NCI-H1092 treated with DMSO at 0.1 percent for 48 hours (cell line): ENCODE data around the gene ZNF512.
A peak's percentile ranks its signal among the peaks of the same experiment; 100 is the strongest.

ENCODE experiments used
- DNase-seq: peaks from one replicate; lab custom pipeline; 2025; lab: John Stamatoyannopoulos, UW

ZNF512 gene

DNA sequence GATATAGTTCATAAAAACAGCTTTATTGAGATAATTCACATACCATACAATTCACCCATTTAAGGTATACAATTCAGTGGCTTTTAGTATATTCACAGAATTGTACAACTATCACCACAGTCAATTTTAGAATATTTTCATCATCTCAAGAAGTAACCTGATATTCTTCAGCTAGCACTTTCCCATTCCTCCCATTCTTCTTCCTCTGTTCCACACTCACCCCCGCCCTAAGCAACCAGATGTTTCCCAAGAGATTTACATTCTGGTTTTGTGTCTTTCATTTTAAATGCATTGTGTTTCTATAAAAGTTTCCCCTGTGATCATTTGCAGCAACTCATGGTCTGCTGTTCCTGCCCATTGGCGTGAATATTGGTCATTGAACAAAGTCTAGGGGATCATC, 51.4 kb downstream of the ZNF512 start:
- no peak for DNase-seq

GRCh38 chr2:27636766-27637165, 53.9 kb downstream of the ZNF512 start:
- no peak for DNase-seq

GRCh38 chr2:27638037-27638637, 55.3 kb downstream of the ZNF512 start:
- DNase-seq, result no peak

DNA sequence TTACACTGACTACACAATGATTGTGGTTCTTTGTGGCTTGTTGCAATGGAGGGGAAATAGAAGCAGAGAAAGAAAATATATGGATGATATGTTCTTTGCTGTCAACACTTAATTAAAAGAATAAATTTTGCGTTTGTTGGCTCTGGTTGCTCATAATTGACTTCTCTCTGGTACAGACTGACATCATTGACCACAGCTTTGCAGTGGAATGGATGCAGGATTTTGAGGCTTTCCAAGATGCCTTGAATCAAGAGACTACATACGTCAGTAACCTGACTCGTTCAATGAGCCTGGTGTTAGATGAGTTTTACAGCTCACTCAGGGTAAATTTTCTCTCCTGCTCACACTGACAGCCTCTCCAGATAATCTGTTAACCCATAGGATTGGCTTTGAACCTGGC, 55.9 kb downstream of the ZNF512 start:
- DNase-seq, result no peak

GRCh38 chr2:27640722-27641245, 57.9 kb downstream of the ZNF512 start:
- no peak for DNase-seq

DNA sequence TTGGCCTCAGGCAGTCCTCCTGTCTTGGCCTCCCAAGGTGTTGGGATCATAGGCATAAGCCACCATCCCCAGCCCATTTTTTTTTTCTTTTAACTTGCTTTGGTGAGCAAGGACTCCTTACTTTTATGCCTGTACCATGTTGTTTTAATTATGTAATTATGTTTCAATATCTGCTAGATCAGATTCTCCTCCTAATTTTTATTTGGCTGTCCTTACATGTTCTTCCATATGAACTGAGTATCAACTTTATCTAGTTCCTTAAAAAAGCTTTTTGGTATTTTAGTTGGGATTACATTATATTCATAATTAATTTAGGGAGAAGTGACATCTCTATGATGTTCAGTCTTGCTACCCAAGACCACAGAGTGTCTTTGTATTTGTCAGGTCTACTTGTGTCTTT, 62.4 kb downstream of the ZNF512 start:
- DNase-seq, result no peak

GRCh38 chr2:27647289-27647688, 64.4 kb downstream of the ZNF512 start:
- no peak for DNase-seq

- no peak for DNase-seq
Observed at GRCh38 chr2:27647737-27648136, 64.9 kb downstream of the ZNF512 start.

- no peak for DNase-seq
Observed at GRCh38 chr2:27651056-27651455, 68.2 kb downstream of the ZNF512 start.

DNA sequence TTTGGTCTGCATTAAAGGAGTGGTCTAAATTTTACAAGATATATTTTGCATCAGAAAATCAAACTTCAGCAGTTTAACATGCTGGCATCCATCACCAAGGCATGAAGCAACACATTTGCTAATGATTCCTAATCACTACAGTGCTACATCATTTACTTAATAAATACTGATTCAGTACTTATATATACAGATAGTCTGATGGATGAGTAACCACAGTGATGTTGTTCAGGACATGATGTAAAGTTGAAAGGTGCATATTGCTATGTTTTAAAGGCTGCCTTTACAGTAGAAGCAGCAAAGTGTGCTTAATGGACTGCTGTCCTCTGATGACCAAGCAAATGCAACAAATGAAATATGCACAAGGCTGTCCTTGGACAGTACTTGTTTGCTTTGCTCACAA, 69.5 kb downstream of the ZNF512 start:
- no peak for DNase-seq

- DNase-seq, result no peak
Observed at GRCh38 chr2:27652790-27653189, 69.9 kb downstream of the ZNF512 start.

DNA sequence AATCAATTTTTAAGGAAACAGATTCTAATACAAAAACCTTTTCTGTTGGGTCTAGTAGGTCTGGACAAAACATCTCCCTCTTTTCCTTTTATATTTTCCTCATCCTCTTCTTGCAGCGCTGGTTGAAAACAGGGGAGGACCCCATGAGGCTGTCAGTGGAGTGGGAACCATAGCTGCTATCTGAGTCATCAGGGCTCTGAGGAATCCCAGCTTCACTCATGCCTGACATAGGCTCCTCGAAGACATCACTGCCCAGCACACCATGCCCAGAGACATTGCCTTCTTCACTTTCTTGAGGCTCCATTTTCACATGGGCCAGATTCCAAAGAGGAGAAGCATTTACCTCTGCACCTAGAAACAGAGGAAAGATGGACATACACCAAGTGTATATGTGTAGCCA, 70.6 kb downstream of the ZNF512 start:
- DNase-seq, result no peak

DNA sequence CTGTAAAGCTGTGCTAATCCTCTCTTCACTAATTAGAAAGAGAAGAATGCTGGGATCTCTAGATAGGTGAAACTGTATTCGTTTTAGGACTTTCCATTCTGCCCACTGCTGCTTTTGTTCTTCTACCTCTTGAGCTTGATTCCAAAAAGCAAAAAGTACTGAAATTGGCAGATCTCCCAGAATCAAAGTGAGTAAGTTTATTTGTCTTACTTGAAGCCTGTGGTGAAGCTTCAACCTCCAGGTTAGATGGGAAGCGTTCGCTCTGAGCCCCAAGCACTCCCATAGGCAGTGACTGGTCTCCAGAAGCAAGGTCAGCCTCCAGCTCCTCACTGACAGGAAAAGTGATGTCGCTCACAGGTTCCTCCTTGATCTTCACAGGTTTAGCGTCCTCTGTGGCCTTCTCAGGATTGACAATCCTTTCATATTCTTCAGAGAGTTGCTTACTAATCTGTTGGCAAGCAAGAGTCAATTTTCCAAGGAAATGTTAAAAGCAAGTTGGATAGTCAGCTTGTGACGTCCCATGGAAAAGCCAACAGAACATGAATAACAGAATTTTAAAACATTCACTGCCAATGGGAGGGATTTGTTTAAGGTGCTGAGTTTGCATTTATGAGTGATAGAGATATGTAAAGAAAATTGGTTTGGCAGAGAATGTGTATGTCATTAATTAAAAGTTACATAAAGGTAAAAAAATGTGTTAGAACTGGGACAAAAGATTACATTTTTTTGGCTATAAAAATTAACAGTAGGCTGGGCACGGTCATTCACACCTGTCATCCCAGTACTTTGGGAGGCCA, 72.5 kb downstream of the ZNF512 start:
- DNase-seq, result no peak

DNA sequence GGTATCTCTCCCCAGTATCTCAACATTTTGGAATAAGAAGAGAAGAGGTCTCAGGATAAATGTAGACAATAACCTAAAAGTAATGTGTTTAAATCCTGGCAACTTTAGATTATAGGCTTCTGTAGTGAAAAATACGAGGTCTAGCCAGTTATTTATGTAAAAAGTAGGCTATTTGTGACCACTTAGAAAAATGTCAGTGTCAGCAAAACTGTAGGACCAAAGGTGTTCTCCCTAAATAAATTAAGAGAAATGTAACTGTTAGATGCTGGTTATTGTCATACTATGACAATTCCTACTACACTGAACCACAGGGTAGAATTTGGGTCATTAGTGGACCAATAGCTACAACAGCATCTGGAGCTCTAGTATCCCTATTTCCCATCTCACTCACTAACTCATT, 78.5 kb downstream of the ZNF512 start:
- DNase-seq, result no peak

DNA sequence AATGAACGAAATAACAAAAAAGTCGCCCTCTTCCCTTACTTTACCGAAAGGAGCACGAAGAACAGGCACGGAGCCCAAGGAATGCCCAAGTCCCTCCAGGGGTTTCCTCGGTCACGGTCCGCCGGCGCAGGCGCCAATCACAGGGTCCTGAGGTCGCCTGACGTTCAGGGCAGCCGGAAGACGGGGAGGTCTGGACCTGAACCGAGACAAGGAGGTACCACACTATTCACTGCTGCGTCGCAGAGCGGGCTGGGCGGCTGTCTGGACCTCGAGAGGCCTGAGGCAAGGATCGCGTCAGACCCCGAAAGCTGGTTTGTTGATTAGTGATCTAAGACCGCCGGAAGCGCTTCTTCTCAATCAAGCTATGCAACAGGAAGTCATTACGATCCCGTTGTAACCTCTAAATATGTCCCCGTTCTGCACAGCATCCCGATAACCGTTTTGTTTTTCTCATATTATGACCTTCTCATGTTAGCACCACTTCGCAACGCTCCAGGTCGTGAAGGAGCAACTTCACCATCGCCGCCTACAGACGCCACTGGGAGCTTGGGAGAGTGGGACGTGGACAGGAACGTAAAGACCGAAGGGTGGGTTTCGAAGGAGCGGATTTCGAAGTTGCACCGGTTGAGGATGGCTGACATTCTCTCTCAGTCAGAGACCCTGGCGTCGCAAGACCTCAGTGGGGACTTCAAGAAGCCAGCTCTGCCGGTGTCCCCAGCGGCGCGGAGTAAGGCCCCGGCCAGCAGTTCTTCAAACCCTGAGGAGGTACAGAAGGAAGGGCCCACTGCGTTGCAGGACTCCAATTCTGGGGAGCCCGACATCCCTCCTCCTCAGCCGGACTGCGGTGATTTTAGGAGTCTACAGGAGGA, 80.7 kb downstream of the ZNF512 start, which contains the start of the genes SLC4A1AP and SUPT7L:
TSS of gene SLC4A1AP (plus strand) at position 605 of the 869 bp plus-strand sequence. CDS start at position 631, 26 bp downstream.
TSS of gene SUPT7L (minus strand) at position 330 of the 869 bp plus-strand sequence. CDS start 1,422 bp downstream, outside the sequence.
- DNase-seq, result peak; percentile 75

GRCh38 chr2:27664154-27664574, 81.3 kb downstream of the ZNF512 start:
- DNase-seq, result no peak

DNA sequence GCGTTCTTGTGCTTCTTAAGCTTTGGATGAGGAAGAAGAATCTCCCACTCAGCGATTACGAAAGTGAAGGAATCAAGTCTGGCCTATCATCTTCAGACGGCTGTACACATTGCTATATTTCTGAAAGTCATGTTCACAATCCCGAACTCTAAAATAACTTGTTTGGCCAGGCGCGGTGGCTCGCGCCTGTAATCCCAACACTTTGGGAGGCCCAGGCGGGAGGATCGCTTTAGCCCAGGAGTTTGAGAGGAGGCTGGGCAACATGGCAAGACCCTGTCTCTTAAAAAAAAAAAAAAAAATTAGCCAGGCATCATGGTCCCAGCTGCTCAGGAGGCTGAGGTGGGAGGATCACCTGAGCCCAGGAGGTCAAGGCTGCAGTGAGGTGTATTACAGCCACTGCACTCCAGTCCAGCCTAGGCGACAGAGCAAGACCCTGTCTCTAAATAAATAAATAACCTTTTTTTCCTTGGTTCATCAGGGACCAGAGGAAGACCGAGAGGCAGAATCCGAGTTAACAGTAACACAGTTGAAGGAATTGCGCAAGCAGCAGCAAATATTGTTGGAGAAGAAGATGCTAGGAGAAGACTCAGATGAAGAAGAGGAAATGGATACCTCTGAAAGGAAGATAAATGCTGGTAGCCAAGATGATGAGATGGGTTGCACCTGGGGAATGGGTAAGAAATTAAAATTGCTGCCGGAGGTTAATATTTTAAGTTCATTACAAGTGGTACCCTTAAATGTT, 82.0 kb downstream of the ZNF512 start:
- DNase-seq, result no peak

- DNase-seq, result no peak
Observed at GRCh38 chr2:27667446-27667845, 84.6 kb downstream of the ZNF512 start.

GRCh38 chr2:27671235-27671634, 88.4 kb downstream of the ZNF512 start:
- DNase-seq, result no peak
